ENCODE results near the gene SOCS7.

Gene SOCS7

GRCh38 chr17:38357486-38358123 is 6.0 kb downstream of the SOCS7 start:
- H3K4me3 ChIP-seq (ENCODE audit: low read depth, low read length): no peak overlapping the region
- no peaks in the 10 kb centered on the region for H3K9me3 ChIP-seq
- DNase-seq: no peak
- H3K4me1 ChIP-seq: no peaks in the 10 kb centered on the region; the same call in 1 of the 2 replicates
- no peaks in the 10 kb centered on the region for H3K36me3 ChIP-seq
- H3K27me3 ChIP-seq: no peaks in the 10 kb centered on the region
- no peak for TF ChIP-seq CTCF (IDR thresholded peaks at IDR 0.05; ENCODE audit: low read depth, low read length)

- no peak overlapping the region for H3K4me3 ChIP-seq (ENCODE audit: low read depth, low read length)
- no peaks in the 10 kb centered on the region for H3K9me3 ChIP-seq
- no peak for DNase-seq
- no peaks in the 10 kb centered on the region for H3K27me3 ChIP-seq
- no peaks in the 10 kb centered on the region; the same call in 1 of the 2 replicates for H3K4me1 ChIP-seq
- TF ChIP-seq CTCF (IDR thresholded peaks at IDR 0.05; ENCODE audit: low read depth, low read length): no peak
- H3K36me3 ChIP-seq: peaks cover 5% of the 10 kb centered on the region
Observed at GRCh38 chr17:38358586-38359513, 7.2 kb downstream of the SOCS7 start.

- no peak for DNase-seq
- H3K4me1 ChIP-seq: no peaks in the 10 kb centered on the region; the same call in 1 of the 2 replicates
- peaks cover 11% of the 10 kb centered on the region for H3K36me3 ChIP-seq
- H3K27me3 ChIP-seq: no peaks in the 10 kb centered on the region
- H3K9me3 ChIP-seq: no peaks in the 10 kb centered on the region
- no peak overlapping the region for H3K4me3 ChIP-seq (ENCODE audit: low read depth, low read length)
- no peak for TF ChIP-seq CTCF (IDR thresholded peaks at IDR 0.05; ENCODE audit: low read depth, low read length)
Observed at GRCh38 chr17:38361694-38362465, 10.2 kb downstream of the SOCS7 start.

- no peak for TF ChIP-seq CTCF (IDR thresholded peaks at IDR 0.05; ENCODE audit: low read depth, low read length)
- no peak overlapping the region for H3K4me3 ChIP-seq (ENCODE audit: low read depth, low read length)
- DNase-seq: no peak
- H3K9me3 ChIP-seq: no peaks in the 10 kb centered on the region
- H3K36me3 ChIP-seq: peaks cover 15% of the 10 kb centered on the region
- H3K4me1 ChIP-seq: no peaks in the 10 kb centered on the region; the same call in 1 of the 2 replicates
- H3K27me3 ChIP-seq: no peaks in the 10 kb centered on the region
Observed at GRCh38 chr17:38363016-38363415, 11.4 kb downstream of the SOCS7 start.

- no peak overlapping the region for H3K4me3 ChIP-seq (ENCODE audit: low read depth, low read length)
- no peaks in the 10 kb centered on the region for H3K27me3 ChIP-seq
- no peaks in the 10 kb centered on the region for H3K4me1 ChIP-seq
- no peak for TF ChIP-seq CTCF (IDR thresholded peaks at IDR 0.05; ENCODE audit: low read depth, low read length)
- H3K36me3 ChIP-seq: peaks cover 19% of the 10 kb centered on the region
- no peaks in the 10 kb centered on the region for H3K9me3 ChIP-seq
- DNase-seq: no peak
Observed at GRCh38 chr17:38364741-38365140, 13.1 kb downstream of the SOCS7 start.
